Psoas muscle (tissue), 8 donors: ENCODE data around the gene HS1BP3. TPM values are rescaled to one million over a fixed set of nuclear protein-coding genes. Genes with fewer than 3 reads are reported as not detected.

ENCODE experiments used
- ATAC-seq, 4 donors: fragments of 200-7000 bp; cut with Tn5 transposase; one replicate each; pipeline ENCODE4 v1.9.1; 2020; ENCODE audit warnings: moderate library complexity in 3 of 4, mild to moderate bottlenecking in 2 of 4
- DNase-seq, 2 donors: peaks; one replicate each; pipeline ENCODE4 v3.0.0-alpha.2; 2020
- H3K27ac ChIP-seq: fragments of 200-600 bp; one replicate; pipeline ENCODE4 v1.8.0; 2022
- H3K27me3 ChIP-seq, 3 donors: fragments of 200-600 bp in 1 of 3; one replicate each; pipeline versions ENCODE4 v1.6.1 to v1.8.0; 2013 to 2022; ENCODE audit warnings: low read length in 2 of 3, mild to moderate bottlenecking in 2 of 3, moderate library complexity in 1 of 3; ENCODE audit not compliant: insufficient read depth in 3 of 3
- H3K36me3 ChIP-seq, 2 donors: fragments of 200-600 bp in 1 of 2; one replicate each; pipeline versions ENCODE4 v1.6.1 to v1.8.0; 2013 to 2022; ENCODE audit warnings: low read depth in 1 of 2, mild to moderate bottlenecking in 1 of 2, moderate library complexity in 1 of 2; ENCODE audit not compliant: insufficient read depth in 1 of 2
- H3K4me1 ChIP-seq: fragments of 200-600 bp; one replicate; pipeline ENCODE4 v1.8.0; 2022
- H3K4me3 ChIP-seq: fragments of 200-600 bp; one replicate; pipeline ENCODE4 v1.8.0; 2022; ENCODE audit warnings: mild to moderate bottlenecking
- H3K9me3 ChIP-seq: fragments of 200-600 bp; one replicate; pipeline ENCODE4 v1.8.0; 2022
- WGBS, 3 donors: extraction: QIAGEN DNeasy Blood & Tissue Kit; methylation state at CpG; one replicate each; pipeline versions ENCODE4 v1.1.6 to v1.1.7; 2013; 5-methylcytosine and 5-hydroxymethylcytosine counted together
- intact Hi-C, 2 donors: fragments of 100-400 bp; cut with DNase I; formaldehyde crosslinking; loops; one replicate each; pipeline versions ENCODE4 v1.11.0 to v1.14.2; 2022
- polyA plus RNA-seq, 3 donors: library from polyadenylated mRNA; stranded (reverse); fragments of 200-250 nt; gene quantifications; one replicate each; pipeline ENCODE4 v1.2.3, GENCODE V29; 2013
- total RNA-seq, 4 donors: library from RNA; stranded (reverse); fragmentation: NEBNext Ultra II Directional in 2 of 4; extraction: Animal tissue kit (Norgen Biotek cat#: 25700) in 2 of 4; gene quantifications; one replicate each; pipeline versions ENCODE4 v1.2.1 to v1.2.4, GENCODE V29; 2021 to 2023
- TF ChIP-seq, protein P1 (sequence below): fragments of 200-600 bp; IDR thresholded peaks from one replicate; pipeline ENCODE4 v1.8.0; 2022; ENCODE audit warnings: antibody characterized with exemption
- donor health status: healthy with polysubstance abuse.
- donor health status: DM: no; HTN: no; CAD: no; lungs with moderate emphysema.
- donor health status: Bipolar disorder and iron deficiency.
- donor health status: healthy.
- donor health status: DM: yes; HTN: yes; CAD: no.
- donor health status: DM: no; HTN: no; CAD: no.
- donor health status: DM: no; HTN: no; CAD: no.
- donor health status: DM: yes; HTN: yes; CAD: no.

HS1BP3 gene
- total and polyA plus RNA-seq, 7 donors = 9.2 to 20.6 (median 12.1) TPM

DNA sequence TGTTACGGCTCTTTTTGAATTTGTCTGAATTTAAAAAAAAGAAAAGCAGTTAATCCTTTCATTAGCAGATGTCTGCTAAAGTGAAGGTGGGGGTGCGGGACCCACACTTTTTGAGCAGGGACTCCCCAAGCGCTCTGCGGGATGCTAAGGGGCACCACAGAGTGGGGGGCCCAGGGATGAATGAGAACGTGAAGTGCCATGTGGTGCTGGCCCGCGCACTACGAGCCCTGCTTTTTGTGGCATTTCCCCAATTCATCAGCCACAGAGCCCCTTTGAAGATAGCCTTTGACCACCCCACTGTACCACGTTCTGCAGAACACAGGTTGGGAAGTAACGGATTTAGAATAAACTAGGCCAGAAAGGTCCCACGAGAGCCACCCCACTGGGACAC, 28.6 kb downstream of the HS1BP3 start:
- no peak for ATAC-seq
- Histone ChIP-seq H3K4me1 (peaks cover 53% of the 10 kb centered on the region), H3K9me3 (no peaks in the 10 kb centered on the region), H3K36me3 (peaks cover 0 to 30% of the 10 kb centered on the region in 2 donors), H3K4me3 (no peak overlapping the region), H3K27ac (peak overlapping the region; percentile 70), H3K27me3 (no peaks in the 10 kb centered on the region)
- intact Hi-C loops = loop anchor here in 1 of 2 donors (5.0 kb wide), 1 partner anchor 85 kb away; no protein-coding TSS in a partner anchor
- TF ChIP-seq, protein P1, sequence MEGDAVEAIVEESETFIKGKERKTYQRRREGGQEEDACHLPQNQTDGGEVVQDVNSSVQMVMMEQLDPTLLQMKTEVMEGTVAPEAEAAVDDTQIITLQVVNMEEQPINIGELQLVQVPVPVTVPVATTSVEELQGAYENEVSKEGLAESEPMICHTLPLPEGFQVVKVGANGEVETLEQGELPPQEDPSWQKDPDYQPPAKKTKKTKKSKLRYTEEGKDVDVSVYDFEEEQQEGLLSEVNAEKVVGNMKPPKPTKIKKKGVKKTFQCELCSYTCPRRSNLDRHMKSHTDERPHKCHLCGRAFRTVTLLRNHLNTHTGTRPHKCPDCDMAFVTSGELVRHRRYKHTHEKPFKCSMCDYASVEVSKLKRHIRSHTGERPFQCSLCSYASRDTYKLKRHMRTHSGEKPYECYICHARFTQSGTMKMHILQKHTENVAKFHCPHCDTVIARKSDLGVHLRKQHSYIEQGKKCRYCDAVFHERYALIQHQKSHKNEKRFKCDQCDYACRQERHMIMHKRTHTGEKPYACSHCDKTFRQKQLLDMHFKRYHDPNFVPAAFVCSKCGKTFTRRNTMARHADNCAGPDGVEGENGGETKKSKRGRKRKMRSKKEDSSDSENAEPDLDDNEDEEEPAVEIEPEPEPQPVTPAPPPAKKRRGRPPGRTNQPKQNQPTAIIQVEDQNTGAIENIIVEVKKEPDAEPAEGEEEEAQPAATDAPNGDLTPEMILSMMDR = no peak
- peak in 1 of 2 donors; percentile 25 for DNase-seq
- 70 to 81% (median 71%) methylated on average over 11 of the region's 11 CpGs for WGBS, 3 donors

DNA sequence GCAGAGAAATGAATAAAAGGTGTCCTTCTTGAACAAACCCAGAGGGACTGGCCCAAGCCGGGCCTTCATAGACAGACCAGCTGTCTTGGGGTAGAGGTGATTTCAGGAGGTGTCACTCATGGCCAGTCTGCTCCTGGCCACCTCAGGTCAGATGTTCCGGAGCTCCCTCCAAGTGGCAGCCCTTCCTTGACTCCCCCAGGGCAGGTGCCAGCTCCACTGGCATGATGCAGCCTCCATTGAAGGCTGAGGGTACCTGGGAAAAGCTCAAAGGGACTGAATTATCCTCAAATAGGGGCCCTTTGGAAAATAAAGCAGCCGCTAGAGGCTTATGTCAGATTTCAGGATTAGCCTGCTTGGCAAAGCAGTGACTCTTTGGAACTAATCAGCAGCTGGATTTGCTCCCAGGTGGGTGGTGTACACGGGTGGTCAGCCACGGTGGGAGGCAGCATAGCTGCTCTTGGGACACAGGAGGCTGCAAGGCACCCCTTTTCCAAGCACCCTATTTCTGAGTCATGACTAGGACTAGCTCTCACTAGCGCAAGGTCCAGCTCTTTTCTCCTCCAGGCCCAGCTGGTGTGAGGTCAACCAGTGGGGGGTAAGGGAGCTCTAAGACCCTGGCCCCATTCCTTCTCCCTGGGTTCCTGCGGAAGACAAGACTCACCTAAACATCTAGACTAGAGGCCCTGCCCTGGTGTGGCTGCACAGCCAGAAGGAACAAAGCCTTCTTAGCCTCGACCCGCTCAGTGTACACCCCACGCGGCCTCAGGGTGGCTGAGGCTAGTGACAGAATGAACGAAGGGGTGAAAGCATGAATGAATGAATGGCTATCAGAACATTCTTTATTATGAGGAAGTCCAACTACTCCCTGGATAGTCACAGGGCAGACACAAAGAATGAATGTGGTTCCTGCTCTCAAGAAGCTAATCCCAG, 29.3 kb downstream of the HS1BP3 start:
- H3K9me3 ChIP-seq = no peaks in the 10 kb centered on the region
- ATAC-seq (no peak), DNase-seq (peak in 1 of 2 donors; percentile 44)
- intact Hi-C loops = loop anchor here in 1 of 2 donors (5.0 kb wide), 1 partner anchor 84 kb away; no protein-coding TSS in a partner anchor
- peaks cover 54% of the 10 kb centered on the region for H3K4me1 ChIP-seq
- no peak overlapping the region for H3K4me3 ChIP-seq
- peak overlapping the region; percentile 27 for H3K27ac ChIP-seq
- 79 to 88% (median 79%) methylated on average over 12 of the region's 12 CpGs for WGBS, 3 donors
- no peaks in the 10 kb centered on the region for H3K27me3 ChIP-seq
- TF ChIP-seq, protein P1 = no peak
- H3K36me3 ChIP-seq = peaks cover 0 to 30% of the 10 kb centered on the region in 2 donors

DNA sequence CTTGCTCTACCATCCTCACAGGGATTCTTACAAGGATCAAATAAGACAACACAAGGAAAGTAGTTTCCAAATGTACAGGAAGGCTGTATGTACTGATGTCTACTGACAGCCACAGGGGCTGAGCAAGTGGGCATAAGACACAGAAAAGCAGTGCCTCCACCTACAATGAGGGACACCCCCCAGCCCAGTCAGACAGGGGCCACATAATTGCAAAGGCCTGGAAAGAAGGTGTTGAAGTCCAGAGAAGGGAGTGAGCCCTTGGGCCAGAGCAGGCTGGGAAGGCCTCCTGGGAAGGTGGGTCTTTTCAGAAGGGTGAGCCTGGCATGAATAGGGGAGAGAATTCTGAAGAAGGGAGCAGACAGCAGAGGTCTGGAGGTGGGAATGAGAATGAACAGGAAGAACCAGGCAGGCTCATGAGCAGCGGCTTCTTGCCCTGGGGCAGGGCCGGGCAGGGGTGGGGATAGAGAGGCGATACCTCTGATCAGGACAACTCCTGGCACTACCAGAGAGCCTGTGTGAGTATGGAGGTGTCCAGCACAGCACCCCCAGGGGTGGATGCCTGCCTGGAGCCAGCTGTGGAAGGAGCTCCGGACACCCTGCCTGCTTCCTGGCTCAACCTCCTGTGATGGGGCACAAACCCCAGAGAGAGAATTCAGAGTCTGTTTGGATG, 30.1 kb downstream of the HS1BP3 start:
- 77 to 86% (median 79%) methylated on average over 4 of the region's 4 CpGs for WGBS, 3 donors
- H3K36me3 ChIP-seq = peaks cover 0 to 30% of the 10 kb centered on the region in 2 donors
- H3K9me3 ChIP-seq = no peaks in the 10 kb centered on the region
- peak in 1 of 2 donors; percentile 43 for DNase-seq
- H3K4me3 ChIP-seq = no peak overlapping the region
- H3K4me1 ChIP-seq = peaks cover 60% of the 10 kb centered on the region
- no peaks in the 10 kb centered on the region for H3K27me3 ChIP-seq
- TF ChIP-seq, protein P1 = no peak
- H3K27ac ChIP-seq = peak overlapping the region; percentile 27
- no peak for ATAC-seq
- intact Hi-C loops = loop anchor here in 1 of 2 donors (5.0 kb wide), 1 partner anchor 84 kb away; no protein-coding TSS in a partner anchor

DNA sequence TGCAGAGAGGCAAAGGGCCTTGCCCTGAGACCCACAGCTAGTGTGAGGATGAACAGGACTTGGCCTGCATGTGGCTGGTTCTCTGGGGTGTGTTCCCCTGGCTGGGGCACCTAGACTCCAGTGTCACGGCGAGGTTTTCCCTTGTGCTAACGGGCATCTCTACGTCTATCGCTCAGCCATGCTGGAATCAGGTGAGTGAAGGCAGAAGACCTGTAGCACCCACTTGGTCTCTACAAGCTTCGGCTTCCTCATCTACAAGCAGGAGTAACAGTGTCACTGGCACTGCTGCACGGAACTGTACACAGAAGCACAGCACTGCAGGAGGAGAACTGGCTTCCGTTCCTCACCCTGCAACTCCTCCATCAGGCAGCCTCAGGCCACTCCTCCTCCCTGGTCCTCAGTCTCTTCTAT, 30.6 kb downstream of the HS1BP3 start:
- Histone ChIP-seq H3K36me3 (peaks cover 0 to 30% of the 10 kb centered on the region in 2 donors), H3K4me3 (no peak overlapping the region), H3K4me1 (peaks cover 65% of the 10 kb centered on the region), H3K27me3 (no peaks in the 10 kb centered on the region), H3K27ac (peak overlapping the region; percentile 27), H3K9me3 (no peaks in the 10 kb centered on the region)
- intact Hi-C loops = loop anchor here in 1 of 2 donors (5.0 kb wide), 1 partner anchor 83 kb away; no protein-coding TSS in a partner anchor
- TF ChIP-seq, protein P1 = no peak
- 85 to 97% (median 91%) methylated on average over 8 of the region's 8 CpGs for WGBS, 3 donors
- ATAC-seq = no peak
- DNase-seq = peak in 1 of 2 donors; percentile 29
